G401.6 (cell line): Measurements from ENCODE around the gene PRMT7.

Source experiments
- FAIRE-seq: peaks from 2 replicates; lab custom pipeline; 2012; peaks lifted over from hg19 to GRCh38; lab: Jason Lieb, UNC

PRMT7 gene

GRCh38 chr16:68348639-68349445, 38.0 kb downstream of the PRMT7 start:
- no peak for FAIRE-seq

GRCh38 chr16:68349838-68350410, 39.1 kb downstream of the PRMT7 start:
- no peak for FAIRE-seq

- FAIRE-seq = no peak
Observed at GRCh38 chr16:68350813-68351350, 40.1 kb downstream of the PRMT7 start.

- FAIRE-seq = no peak
Observed at GRCh38 chr16:68351463-68351862, 40.6 kb downstream of the PRMT7 start.

- FAIRE-seq = no peak
Observed at GRCh38 chr16:68351991-68352431, 41.2 kb downstream of the PRMT7 start.

- FAIRE-seq = no peak
Observed at GRCh38 chr16:68353366-68353765, 42.5 kb downstream of the PRMT7 start.

GRCh38 chr16:68354816-68355215, 44.0 kb downstream of the PRMT7 start:
- no peak for FAIRE-seq

GRCh38 chr16:68355447-68356248, 44.8 kb downstream of the PRMT7 start:
- FAIRE-seq = no peak

- no peak for FAIRE-seq
Observed at GRCh38 chr16:68356249-68356918, 45.6 kb downstream of the PRMT7 start.

- FAIRE-seq = no peak
Observed at GRCh38 chr16:68356919-68357286, 46.1 kb downstream of the PRMT7 start.

GRCh38 chr16:68357521-68357922, 46.7 kb downstream of the PRMT7 start:
- FAIRE-seq = no peak

- no peak for FAIRE-seq
Observed at GRCh38 chr16:68357923-68358322, 47.1 kb downstream of the PRMT7 start.

- no peak for FAIRE-seq
Observed at GRCh38 chr16:68358951-68359350, 48.1 kb downstream of the PRMT7 start.

- no peak for FAIRE-seq
Observed at GRCh38 chr16:68359398-68360191, 48.8 kb downstream of the PRMT7 start.

GRCh38 chr16:68360547-68360946, 49.7 kb downstream of the PRMT7 start:
- no peak for FAIRE-seq

- no peak for FAIRE-seq
Observed at GRCh38 chr16:68360956-68361355, 50.1 kb downstream of the PRMT7 start.

GRCh38 chr16:68361485-68361884, 50.7 kb downstream of the PRMT7 start:
- no peak for FAIRE-seq

- no peak for FAIRE-seq
Observed at GRCh38 chr16:68362262-68362913, 51.6 kb downstream of the PRMT7 start.

GRCh38 chr16:68362947-68363657, 52.3 kb downstream of the PRMT7 start:
- no peak for FAIRE-seq
